ENCODE measurements around the gene CHST12.

GRCh38 chr7:2488681-2489080 is 85.3 kb downstream of the CHST12 start:
- no peak for TF ChIP-seq CTCF (conservative IDR thresholded peaks at IDR 0.05; ENCODE audit: low read length)
- no peak for TF ChIP-seq EZH2phosphoT487 (IDR thresholded peaks at IDR 0.05; ENCODE audit: borderline replicate concordance, low read depth, low read length)
